Body of pancreas (tissue), 4 donors: ENCODE data around the gene AMPD2. TPM values are rescaled to one million over a fixed set of nuclear protein-coding genes. Genes with fewer than 3 reads are reported as not detected.

Source experiments
- ATAC-seq: fragments of 150-250 bp; one replicate; pipeline ENCODE4 v1.9.1; 2016
- DNase-seq, 4 donors: peaks; one replicate each; pipeline ENCODE4 v3.0.0-alpha.2; 2019
- H3K27ac ChIP-seq, 4 donors: fragments of 200-600 bp; sonication (generic); 1 replicate in 3 of 4; 2 replicates in 1 of 4; pipeline versions ENCODE4 v1.5.1 to v1.6.1; 2016 to 2019; ENCODE audit warnings: mild to moderate bottlenecking in 1 of 4, mixed read lengths in 1 of 4, moderate library complexity in 1 of 4
- H3K27me3 ChIP-seq, 2 donors: fragments of 200-600 bp; sonication (generic); one replicate each; pipeline ENCODE4 v1.6.0; 2016; ENCODE audit warnings: mild to moderate bottlenecking in 1 of 2
- H3K36me3 ChIP-seq, 2 donors: fragments of 200-600 bp; sonication (generic); replicated peaks in 1 of 2; 2 replicates each; pipeline ENCODE4 v1.5.1; 2016; ENCODE audit warnings: low read depth in 2 of 2; ENCODE audit not compliant: insufficient read depth in 1 of 2
- H3K4me1 ChIP-seq: fragments of 200-600 bp; sonication (generic); one replicate; pipeline ENCODE4 v1.6.0; 2016
- H3K4me3 ChIP-seq, 2 donors: fragments of 200-600 bp; sonication (generic); 1 replicate in 1 of 2; 2 replicates in 1 of 2; pipeline ENCODE4 v1.5.1; 2016 to 2019
- H3K9me3 ChIP-seq, 3 donors: fragments of 200-600 bp; sonication (generic); 1 replicate in 2 of 3; 2 replicates in 1 of 3; pipeline ENCODE4 v1.5.1; 2016
- CTCF ChIP-seq, 7 experiments: fragments of 450-650 bp in 4 of 7; fragments of 200-600 bp in 3 of 7; sonication (generic) in 3 of 7; IDR thresholded peaks; one replicate each; pipeline ENCODE4 v1.5.1; 2016 to 2019; ENCODE audit warnings: antibody characterized with exemption in 7 of 7
- POLR2A ChIP-seq, 3 donors: fragments of 450-650 bp; IDR thresholded peaks; one replicate each; pipeline ENCODE4 v1.6.1; 2016; ENCODE audit warnings: antibody characterized with exemption in 3 of 3, mild to moderate bottlenecking in 2 of 3
- WGBS, 2 donors: methylation state at CpG; one replicate each; pipeline ENCODE4 v1.1.5; 2017; 5-methylcytosine and 5-hydroxymethylcytosine counted together
- intact Hi-C: fragments of 100-400 bp; cut with DNase I; formaldehyde crosslinking; loops from one replicate; pipeline ENCODE4 v1.15.1; 2023
- total RNA-seq, 2 donors: library from RNA; depleted of rRNA; stranded (reverse); fragments of >200 nt; gene quantifications; one replicate each; pipeline ENCODE4 v1.1.0, GENCODE V29; 2016

AMPD2 gene
- 100 to 1,000 TPM in 1 of 2 donors, 10 to 100 TPM in 1; 22.1 to 111 TPM for total RNA-seq

- no peak for TF ChIP-seq CTCF (IDR thresholded peaks at IDR 0.05)
- peak in 2 of 3 donors; percentile 37 to 61 for TF ChIP-seq POLR2A (IDR thresholded peaks at IDR 0.05)
- no peaks in the 10 kb centered on the region for H3K27me3 ChIP-seq
- DNase-seq, result peak; percentile 85 to 93 (median 88)
- H3K27ac ChIP-seq, result peak within 1 kb of the TSS; percentile 46 to 85 (median 82)
- WGBS, 2 donors, result 0 to 1% methylated on average over 16 to 45 of the region's 47 CpGs
- intact Hi-C loops, result no loop called here
- peaks cover 46% of the 10 kb centered on the region for H3K4me1 ChIP-seq
- ATAC-seq, result peak; percentile 78
- peak within 1 kb of the TSS; percentile 35 to 71 for H3K4me3 ChIP-seq
- no peaks in the 10 kb centered on the region for H3K36me3 ChIP-seq
- H3K9me3 ChIP-seq, result no peaks in the 10 kb centered on the region
Measured at GRCh38 chr1:109619576-109620400, at the start of gene AMPD2, which contains the start of gene GNAT2. Gene AMPD2, plus strand, starts transcription at chr1:109619837. Its CDS starts 1,339 bp downstream, at chr1:109621176. Gene GNAT2, minus strand, starts transcription at chr1:109619616. Its CDS starts 6,746 bp downstream, at chr1:109612870.

GRCh38 chr1:109570414-109570813, 49.2 kb upstream of the AMPD2 start:
- DNase-seq (peak in 1 of 4 donors; percentile 12), ATAC-seq (peak; percentile 72)
- TF ChIP-seq CTCF (IDR thresholded peaks at IDR 0.05), result no peak
- TF ChIP-seq POLR2A (IDR thresholded peaks at IDR 0.05), result no peak
- Histone ChIP-seq H3K36me3 (no peaks in the 10 kb centered on the region), H3K27me3 (no peaks in the 10 kb centered on the region), H3K4me3 (no peak overlapping the region), H3K4me1 (peaks cover 67% of the 10 kb centered on the region), H3K9me3 (no peaks in the 10 kb centered on the region), H3K27ac (peak overlapping the region in 3 of 4 donors; percentile 13 to 62 (median 37))
- WGBS, 2 donors, result 13 to 14% methylated on average over 3 of the region's 3 CpGs
- intact Hi-C loops, result no loop called here

- Histone ChIP-seq H3K36me3 (peaks cover 0 to 1% of the 10 kb centered on the region in 2 donors), H3K9me3 (no peaks in the 10 kb centered on the region), H3K27ac (no peak overlapping the region), H3K4me1 (peaks cover 34% of the 10 kb centered on the region), H3K4me3 (no peak overlapping the region), H3K27me3 (no peaks in the 10 kb centered on the region)
- intact Hi-C loops, result no loop called here
- 58 to 71% methylated on average over 2 of the region's 2 CpGs for WGBS, 2 donors
- ATAC-seq, result no peak
- TF ChIP-seq CTCF (IDR thresholded peaks at IDR 0.05), result no peak
- no peak for DNase-seq
Measured at GRCh38 chr1:109573785-109574184, 45.9 kb upstream of the AMPD2 start.

- no peak overlapping the region for H3K4me3 ChIP-seq
- DNase-seq (no peak), ATAC-seq (no peak)
- no peak overlapping the region for H3K27ac ChIP-seq
- WGBS, 2 donors, result 67 to 79% methylated on average over 3 of the region's 3 CpGs
- no peaks in the 10 kb centered on the region for H3K27me3 ChIP-seq
- H3K36me3 ChIP-seq, result peaks cover 0 to 11% of the 10 kb centered on the region in 2 donors
- intact Hi-C loops, result no loop called here
- no peaks in the 10 kb centered on the region for H3K4me1 ChIP-seq
- no peaks in the 10 kb centered on the region for H3K9me3 ChIP-seq
- TF ChIP-seq POLR2A (IDR thresholded peaks at IDR 0.05), result no peak
- TF ChIP-seq CTCF (IDR thresholded peaks at IDR 0.05), result no peak
Measured at GRCh38 chr1:109578947-109579443, 40.6 kb upstream of the AMPD2 start.
